HG03558 (cell line): ENCODE measurements around the gene IFT57.
"Not testable (repeated sequence)": the region's sequence is repeated elsewhere in the genome, so short reads cannot be mapped to it uniquely, and the experiment has no call there.

Experiments
- ATAC-seq: cut with Tn5 transposase; IDR thresholded peaks from one replicate; pipeline ENCODE4 v1.9.1; 2021; ENCODE audit warnings: moderate number of reproducible peaks; ENCODE audit not compliant: unreplicated experiment; ENCODE audit errors: extremely low read depth

IFT57 gene

DNA sequence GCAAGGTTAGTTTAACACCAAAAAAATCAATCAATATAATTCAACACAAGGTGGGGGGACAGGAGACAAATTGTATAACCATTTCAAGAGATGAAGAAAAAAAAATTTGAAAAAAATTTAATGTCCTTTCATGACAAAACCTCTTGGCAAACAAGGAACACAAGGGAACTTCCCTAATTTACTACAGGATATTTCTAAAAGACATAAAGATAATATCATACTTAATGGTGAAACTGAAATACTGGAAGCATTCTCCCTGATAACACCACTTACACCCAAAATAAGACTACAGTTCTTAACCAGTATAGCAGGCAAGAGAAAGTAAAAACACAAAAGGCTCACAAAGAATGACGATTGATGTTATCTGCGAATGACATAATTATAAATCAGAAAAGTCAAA, 44.7 kb downstream of the IFT57 start:
- ATAC-seq: no peak

DNA sequence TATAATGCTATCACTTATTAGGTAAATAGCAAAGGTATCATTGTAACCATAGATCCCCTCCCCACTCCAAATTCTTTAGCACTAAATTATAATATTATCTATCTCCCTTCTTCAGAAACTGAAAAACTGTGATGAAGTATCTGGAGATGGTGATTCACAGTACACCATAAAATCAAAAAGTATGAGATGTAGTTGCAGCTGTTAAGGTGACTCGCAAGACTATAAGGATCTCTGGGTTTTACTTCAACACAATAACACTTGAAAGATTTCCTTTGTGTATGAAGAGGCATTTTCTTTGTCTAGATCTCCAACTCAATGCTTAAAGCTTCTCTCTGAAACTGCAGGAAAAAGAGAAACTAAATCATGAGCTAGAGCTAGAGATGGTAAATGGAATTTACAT, 46.9 kb downstream of the IFT57 start:
- no peak for ATAC-seq

- ATAC-seq: no peak
These were observed 51.1 kb downstream of the IFT57 start for GRCh38 chr3:108171106-108171505.

DNA sequence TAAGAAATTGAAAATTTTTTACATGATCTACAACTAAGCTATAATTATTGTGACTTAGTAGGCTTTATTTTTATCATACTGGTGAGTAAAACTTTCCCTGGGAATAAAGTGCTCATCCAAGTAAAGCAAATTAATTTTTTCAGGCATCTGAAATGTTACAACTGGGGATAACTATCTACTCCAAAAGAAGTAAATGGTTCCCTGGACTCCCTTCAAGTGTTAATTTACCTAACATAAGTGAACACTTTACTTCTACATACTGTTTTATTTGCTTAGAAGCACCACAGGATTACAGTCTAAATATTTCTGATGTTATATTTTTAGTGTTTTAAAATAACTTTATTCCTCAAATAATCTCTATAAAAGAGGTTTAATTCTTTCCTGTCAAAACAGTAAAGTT, 57.8 kb downstream of the IFT57 start:
- ATAC-seq: no peak

DNA sequence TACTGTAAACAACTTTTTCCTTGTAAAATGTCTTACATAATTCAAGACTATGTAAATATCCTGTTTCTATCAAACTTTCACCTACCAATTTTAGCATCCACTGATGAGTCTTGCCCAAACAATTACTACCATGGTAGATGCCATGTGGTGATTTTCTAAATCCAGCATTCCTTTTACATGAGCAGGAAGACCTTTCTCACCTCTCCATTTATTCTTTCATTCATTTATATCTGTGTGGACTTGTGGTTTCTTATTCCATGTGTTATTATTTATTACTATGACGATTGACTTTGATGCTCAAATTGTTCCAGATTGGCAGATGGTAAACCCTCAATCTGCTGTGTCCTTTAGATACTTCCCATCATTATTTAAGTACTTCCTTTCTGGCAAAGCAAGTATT, 62.4 kb downstream of the IFT57 start:
- no peak for ATAC-seq

DNA sequence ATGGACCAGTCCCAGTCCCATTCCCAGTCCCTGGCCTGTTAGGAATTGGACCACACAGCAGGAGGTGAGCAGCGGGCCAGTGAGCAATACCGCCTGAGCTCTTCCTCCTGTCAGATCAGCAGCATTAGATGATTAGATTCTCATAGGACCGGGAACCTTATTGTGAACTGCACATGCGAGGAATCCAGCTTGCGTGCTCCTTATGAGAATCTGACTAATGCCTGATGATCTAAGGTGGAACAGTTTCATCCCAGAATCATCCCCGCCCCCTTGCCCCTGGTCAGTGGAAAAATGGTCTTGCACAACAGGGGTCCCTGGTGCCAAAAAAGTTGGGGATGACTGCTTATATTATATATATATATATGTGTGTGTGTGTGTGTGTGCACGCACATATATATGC, 63.1 kb downstream of the IFT57 start:
- ATAC-seq: no peak

DNA sequence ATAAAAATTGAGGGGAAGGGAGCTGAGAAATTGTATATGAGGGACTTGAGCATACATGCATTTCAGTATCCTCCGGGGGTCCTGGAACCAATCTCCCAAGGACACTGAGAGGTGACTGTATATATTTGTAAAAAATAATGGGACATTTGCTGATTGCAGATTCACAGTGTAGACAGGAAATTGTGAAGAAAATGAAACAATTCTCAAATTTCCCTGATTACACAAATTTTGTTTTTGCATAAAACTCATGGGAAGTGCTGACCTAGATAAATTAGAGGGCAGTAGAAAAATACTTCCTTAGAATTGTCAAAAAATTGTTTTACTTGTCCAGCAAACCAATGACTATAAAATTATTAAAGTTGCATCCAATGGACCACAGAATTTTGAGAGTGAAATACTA, 64.0 kb downstream of the IFT57 start:
- ATAC-seq: no peak

DNA sequence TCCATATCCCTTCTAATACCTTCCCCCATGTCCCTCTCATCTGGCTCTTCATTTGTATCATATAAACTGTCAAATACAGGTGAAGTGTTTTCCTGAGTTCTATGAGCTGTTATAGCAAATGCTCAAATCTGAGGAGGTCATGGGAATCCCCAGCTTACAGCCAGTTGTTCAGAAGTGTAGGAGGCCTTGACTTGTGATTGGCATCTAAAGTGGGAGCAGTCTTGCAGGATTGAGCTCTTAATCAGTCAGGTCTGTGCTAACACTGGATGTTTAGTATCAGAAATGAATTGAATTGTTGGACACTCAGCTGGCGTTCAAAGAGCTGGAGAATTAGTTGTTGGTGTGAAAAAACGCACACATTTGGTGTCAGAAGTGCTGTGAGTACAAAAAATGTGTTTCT, 65.0 kb downstream of the IFT57 start:
- no peak for ATAC-seq

- ATAC-seq: no peak
These were observed 65.8 kb downstream of the IFT57 start for GRCh38 chr3:108156312-108156853.

GRCh38 chr3:108155642-108156041, 66.6 kb downstream of the IFT57 start:
- not testable (repeated sequence) for ATAC-seq

DNA sequence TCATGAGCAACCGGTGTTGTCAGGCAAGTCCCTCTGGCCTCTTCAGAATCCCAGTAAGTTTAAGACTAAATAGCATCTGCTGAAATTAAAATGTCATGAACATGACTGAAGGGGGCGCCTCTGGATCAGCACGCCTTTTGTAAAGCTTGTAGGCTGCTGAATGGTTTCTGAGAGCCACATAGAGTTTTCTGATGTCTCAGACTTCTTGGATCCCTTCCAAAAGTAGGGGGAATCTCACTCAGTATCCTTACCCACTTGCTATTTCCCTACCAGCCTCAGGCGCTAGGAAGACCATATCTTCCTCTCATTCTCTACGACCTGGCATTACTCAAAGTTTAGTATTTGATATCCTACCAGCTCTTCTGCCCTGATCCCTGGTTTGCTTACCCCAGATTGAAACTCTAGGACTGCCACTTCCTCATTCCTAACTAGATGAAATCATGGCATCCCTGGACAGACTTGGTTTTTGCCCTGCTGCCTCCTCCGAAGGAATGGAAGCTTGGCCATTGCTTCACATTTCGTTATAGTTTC, 68.7 kb downstream of the IFT57 start:
- no peak for ATAC-seq

DNA sequence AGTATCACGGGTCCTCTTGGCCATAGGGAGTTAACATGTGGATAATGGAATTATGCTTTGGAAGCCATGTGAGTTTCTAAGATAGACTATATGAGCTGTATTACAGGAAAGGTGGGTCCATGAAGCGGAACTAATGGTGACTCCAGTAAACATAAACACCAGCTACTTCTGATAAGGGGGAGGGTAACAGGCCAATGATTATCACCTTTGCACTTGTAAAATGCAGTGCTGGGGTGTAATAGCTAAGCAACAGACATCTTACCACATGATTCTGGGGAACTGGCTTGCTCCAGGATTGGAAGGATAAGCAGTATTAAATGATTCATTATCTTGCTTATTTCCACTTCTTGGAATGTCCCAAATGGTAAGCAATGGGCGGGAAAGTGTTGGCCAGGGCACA, 70.0 kb downstream of the IFT57 start:
- no peak for ATAC-seq

DNA sequence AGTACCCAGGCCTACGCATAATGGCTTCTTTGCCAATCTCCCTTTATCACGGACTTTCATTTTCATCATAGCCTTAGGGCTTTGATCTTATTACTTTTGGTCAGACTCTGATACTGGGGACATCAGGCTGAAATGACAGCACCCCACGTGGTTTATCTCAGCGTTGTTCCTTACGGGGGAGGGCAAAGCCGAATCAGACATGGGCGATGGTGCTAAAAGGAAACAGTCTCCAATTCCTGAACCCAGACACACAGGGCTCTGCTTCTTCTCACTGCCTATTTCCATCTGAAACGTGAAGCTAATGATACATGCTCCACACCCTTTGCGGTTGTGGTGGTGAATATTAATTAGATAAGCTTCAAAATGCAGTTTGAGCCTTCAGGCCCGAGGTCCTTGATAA, 72.0 kb downstream of the IFT57 start:
- no peak for ATAC-seq

DNA sequence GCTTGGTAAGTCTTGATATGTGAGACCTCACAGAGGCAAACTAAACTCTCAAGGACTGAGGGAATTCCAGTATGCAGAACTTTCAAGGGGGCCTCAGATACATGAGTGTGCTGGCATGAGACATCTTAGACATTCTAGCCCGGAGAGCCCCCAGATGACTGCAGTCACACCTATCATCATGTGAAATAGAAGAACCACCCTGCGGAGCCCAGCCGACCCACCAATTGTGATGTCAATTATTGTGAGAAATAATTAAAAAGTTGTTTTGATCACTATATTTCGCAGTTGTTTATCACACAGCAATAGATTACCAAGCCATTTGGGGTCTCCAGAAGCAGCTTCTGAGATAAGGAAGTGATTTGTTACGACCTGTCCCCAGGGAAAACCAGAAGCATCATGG, 76.1 kb downstream of the IFT57 start:
- no peak for ATAC-seq

GRCh38 chr3:108145578-108145977, 76.6 kb downstream of the IFT57 start:
- ATAC-seq: no peak

- ATAC-seq: no peak
These were observed 84.8 kb downstream of the IFT57 start for GRCh38 chr3:108137460-108137814.

- ATAC-seq: no peak
These were observed 85.4 kb downstream of the IFT57 start for GRCh38 chr3:108136561-108137459.

GRCh38 chr3:108134555-108134880, 87.7 kb downstream of the IFT57 start:
- ATAC-seq: peak; percentile 27

- peak; percentile 35 for ATAC-seq
These were observed 88.2 kb downstream of the IFT57 start for GRCh38 chr3:108133858-108134554.

GRCh38 chr3:108133048-108133369, 89.2 kb downstream of the IFT57 start:
- no peak for ATAC-seq

DNA sequence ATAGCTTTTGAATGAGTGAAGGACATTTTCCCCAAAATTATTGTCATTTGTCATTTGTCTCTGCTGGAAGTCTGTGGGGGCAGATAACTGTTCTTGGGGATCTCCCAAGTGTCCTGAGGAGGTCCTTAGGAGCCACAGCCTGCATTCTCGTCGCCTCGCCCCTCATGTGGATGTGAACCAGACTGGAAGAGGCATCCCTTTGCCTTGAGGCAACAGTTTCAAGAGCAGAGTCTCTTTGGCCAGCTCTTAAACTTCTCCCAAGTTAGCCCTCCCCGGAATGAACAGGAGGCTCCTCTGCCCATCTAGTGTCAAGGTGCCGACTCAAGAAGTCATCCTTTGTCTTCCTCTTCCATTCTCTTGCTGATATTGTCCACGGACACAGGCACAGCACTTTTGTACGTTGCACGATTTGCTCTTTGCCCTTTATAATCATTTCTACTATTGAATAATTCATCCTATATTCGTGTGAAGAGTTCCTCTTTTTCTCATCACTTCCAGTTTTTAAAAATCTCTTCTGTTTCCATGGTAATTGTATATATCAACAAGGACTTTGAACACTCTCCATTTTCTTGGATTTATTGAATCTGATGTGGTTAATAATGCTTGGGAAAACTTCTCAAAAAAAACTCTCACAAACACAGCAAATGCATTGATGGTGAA, 90.6 kb downstream of the IFT57 start:
- no peak for ATAC-seq
